NCI-H1417 (cell line): Measurements from ENCODE around the gene DDC.
"Not testable (repeated sequence)": the region's sequence is repeated elsewhere in the genome, so short reads cannot be mapped to it uniquely, and the experiment has no call there.

Source experiments
- DNase-seq, 3 experiments: peaks; one replicate each; lab custom pipeline; 2025; lab: John Stamatoyannopoulos, UW

The DDC gene

DNA sequence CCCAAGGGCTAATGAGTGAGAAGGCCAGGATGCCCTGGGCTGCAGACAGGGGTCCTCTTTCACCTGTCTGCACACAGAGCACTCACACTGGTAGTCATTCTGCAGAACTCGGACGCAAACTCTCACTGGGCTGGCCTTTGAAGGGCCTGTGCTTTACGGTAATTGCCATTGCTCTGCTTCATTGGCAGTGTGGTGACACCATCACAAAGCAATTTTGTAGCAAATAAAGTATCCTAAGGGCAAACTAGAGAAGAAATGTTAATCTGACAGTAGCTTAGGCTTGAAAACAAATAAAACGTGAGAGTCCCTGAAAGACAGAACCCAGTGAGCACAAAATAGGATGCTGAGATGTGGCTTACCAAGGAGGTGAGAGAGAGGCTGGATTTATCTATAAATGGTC is 84.4 kb downstream of the DDC start:
- no peak for DNase-seq

DNA sequence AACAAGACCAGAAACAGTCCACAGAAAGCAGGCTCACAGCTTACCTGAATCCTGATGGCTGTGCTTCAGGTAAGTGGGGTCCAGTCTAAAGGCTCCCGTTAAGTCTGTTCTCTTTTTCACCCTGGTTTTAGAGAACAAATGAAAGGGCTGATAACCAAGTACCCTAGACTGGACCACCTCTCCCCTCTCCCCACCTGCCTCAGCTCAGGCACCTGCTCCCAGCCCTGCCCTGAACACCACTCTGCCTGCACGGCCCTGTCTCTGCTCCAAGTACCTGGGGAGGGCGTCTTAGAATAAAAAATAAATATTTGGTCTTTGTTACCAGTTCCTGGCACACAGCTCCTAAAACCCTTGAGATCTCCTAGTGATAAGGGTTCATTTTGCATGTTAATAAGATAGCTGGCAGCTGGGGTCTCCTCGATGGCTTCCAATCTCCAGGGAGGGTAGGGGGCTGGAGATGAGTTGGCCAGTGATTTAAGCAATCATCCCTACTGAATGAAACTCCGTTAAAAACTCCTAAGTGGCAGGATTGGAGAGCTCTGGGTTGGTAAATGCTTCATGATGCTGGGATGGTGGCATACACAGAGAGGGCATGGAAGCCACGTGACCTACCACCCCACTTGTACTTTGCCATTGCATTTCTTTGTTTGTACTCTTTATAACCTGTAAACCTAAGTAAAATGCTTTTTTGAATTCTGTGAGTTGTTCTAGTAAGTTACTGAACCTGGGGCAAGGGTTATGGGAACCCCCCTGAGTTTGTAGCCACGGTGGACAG is 85.3 kb downstream of the DDC start:
- DNase-seq, result no peak

DNA sequence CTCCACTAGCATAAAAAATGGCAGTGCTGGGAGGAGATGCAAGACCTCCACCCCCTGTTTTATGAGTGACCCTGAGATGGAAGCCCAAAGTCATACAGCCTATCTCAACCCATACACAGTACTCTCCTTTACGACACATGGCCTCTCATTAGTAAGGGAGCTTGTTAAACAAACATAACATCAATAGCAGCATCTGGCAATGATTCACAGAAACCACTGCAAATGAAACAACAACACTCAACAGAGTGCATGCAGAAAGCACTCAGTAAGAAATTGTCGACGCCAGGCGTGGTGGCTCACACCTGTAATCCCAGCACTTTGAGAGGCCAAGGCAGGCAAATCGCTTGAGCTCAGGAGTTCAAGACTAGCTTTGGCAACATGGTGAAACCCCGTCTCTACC is 87.6 kb downstream of the DDC start:
- DNase-seq, result peak in 1 of 3 experiments; percentile 58

DNA sequence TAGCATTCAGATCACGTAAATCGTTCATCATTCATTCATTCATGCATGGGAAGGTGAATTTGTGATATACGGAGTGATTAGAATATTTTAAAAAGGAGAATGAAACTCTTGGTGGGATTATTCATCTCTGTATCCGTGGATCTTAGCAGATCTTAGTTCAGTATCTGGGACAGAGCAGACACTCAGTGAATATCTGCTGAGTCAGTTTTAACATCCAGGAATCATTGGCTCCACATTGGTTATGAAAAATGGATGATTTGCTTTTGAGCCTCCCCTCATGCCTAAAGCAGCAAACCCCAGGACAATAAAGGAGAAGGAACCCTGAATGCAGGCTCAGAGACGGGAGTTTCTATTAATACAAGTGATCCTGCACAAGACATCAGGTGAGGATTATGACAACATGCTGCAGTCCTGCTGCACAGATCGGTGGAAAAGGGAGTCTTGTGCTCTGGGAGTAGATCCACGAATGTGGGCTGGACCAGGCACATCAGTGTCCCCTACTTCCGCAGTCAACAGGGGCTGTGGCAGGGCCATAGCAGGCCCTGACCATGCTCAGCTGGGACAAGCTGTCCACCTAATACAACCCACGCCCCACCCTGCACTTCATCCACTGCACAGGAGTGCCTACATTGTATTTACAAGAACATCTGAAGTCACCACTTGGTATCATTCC is 88.1 kb downstream of the DDC start:
- DNase-seq, result no peak

DNA sequence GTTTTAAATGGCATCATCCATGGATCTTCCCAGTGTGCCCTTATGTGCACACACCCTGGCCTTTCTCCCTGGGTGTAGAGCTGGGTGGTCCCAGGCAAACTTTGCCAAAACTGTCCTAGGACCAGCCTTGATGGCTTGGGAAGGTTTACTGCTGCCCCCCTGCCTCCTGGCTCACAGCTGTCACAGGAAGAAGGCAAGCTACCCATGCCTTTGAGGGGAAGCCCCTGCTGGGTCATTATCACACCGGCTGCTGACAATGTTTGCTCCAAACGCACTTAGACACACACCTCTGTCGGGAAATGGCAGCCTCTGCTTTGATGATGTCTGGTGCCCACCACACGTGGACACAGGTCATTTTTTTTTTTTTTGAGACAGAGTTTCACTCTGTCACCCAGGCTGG is 89.9 kb downstream of the DDC start:
- DNase-seq, result peak in 2 of 3 experiments; percentile 36 to 76

DNA sequence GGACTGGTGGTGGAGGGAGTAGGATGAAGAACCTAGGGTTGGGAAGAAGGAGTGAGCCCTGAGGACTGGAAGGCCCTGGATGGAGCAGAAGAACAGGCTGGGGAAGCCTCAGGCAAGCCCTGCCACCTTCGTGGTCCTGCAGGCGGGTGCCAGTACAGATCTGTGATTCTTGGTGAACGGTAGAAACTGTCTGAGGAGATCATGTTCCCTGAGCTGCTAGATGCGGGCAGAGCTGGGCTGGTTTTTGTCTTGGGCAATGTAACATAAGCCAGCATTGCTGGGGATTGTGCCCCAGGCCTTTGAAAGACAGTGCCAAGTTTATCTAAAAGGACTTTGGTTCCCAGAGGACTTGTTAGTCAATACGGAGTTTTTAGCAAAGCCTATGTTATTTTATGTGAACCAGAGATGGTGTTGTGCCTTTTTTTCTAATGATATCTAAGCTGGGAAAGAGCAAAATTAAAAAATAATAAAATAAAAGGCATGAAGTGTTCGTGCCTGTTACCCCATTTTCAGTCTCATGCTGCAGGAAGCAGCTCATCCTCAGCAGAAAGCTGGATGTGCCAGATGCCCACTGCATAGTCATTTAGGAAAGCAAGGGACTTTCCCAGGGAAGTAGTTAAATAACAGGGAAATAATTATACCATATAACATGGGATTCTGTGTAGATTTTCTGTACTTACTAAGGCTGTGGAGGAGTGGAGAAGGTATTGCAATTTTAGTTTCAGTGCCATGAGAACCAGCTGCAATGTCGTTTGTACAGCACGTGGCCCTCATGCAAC is 90.6 kb downstream of the DDC start:
- DNase-seq, result no peak

DNA sequence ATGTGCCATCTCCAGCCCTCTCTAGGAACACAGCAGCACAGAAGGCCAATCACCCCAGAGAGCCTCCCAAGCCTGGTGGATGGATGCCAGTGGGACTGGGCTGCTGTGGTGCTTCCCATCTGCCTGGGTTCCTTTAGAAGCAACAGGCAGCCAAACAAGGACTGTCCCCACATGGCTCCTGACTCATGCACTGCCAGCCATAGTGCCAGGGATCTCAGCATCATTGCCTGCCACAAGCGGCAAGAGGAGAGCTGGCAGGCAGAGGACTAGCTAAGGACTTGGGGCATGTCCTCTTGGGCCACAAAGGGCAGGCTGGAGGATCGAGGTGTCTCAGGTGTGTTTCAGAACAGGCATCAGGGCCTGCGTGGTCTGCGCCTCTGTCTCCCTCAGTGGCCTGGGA is 91.7 kb downstream of the DDC start:
- DNase-seq, result no peak

DNA sequence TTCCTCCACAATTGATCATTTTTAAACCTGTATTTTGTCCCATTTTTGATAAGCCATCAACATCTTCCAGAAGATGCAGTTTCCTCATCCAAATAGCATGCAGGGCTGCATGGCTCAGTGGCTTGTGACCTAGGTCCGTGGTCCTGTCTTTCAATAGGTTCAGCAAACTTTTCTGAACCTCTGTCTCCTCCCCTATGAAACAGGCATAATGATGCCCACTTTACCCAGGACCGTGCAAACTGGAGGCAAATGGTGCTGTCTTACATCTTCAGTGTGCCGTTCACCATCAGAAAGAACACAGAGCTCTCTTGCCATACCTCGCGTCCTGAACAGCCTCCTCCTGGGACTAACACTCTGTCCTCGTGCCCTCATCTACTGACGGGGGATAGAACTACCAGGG is 92.8 kb downstream of the DDC start:
- DNase-seq, result no peak

DNA sequence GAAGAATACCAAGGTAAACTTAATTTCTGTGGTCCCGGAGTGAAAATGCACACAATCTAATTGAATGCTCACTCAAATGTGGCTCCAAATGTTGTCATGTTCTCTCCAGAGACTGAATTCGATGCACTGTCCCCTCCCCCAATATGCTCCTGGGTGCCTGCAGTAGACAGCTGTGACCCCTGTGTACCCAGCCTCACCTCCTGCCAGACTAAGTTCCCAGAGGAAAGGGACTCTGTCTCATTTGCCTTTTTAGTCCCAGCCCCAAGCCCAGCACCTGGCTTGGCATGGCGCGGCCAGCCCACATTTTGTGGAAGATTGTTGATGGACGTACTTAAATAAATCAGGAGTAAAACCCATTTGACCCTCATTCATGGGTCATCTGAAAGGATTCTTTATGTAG is 93.2 kb downstream of the DDC start:
- no peak for DNase-seq

DNA sequence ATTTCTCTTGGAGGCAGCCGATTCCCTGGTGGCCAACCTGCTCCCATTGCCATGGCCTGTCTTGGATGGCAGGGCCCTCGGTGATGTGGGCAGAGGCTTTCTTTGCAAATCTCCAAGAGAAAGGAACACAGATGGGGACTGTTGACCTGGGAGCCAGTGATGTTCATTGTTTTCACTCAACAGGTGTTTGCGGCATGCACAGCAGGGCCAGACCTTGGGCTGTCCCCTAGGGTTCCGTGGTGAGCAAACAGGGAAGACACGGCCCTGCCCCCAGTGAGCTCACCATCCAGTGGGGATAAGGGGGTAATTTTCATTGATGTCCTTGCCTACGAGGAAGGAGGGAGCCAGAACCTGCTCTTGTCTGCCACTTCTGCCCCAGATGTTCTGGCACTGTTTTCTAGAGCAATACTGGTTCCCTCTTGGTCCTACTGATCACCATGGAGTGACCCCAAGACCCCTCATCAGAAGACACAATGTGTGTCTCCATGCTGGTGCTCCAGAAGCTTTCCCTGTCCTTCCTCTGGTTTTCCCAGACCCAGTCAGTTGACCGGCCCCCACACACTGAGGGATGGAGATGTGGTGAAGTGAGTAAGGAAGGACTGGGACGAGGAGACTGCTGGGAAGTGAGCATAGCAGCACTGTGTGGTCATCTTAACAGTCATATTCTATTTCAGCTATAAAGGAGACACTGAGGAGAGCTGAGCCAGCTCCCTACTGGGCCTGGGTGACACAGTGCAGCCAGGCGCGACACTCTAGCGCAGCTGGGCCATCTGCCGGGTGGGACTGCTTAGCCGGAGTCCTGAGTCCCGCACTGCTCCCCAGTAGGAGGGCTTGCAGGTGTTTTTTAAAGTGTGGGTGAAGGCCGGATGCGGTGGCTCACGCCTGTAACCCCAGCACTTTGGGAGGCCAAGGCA is 94.7 kb downstream of the DDC start:
- no peak for DNase-seq

DNA sequence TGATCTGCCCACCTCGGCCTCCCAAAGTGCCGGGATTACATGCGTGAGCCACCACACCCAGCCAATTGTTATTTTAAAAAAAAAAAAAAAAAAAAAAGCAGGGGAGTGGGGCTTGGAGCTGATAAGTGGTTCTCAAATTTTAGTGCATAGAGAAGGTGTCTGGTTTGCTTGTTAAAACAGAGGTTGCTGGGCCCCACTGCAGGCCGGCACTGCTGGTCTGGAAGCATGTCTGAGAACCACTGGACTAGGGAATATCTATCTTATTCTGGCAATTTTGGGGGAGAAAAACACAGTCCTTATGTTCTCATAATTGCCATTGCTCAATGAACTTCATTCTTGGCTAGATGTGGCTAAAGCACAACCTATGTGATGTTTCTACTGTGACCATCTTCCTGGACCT is 96.0 kb downstream of the DDC start:
- no peak for DNase-seq

DNA sequence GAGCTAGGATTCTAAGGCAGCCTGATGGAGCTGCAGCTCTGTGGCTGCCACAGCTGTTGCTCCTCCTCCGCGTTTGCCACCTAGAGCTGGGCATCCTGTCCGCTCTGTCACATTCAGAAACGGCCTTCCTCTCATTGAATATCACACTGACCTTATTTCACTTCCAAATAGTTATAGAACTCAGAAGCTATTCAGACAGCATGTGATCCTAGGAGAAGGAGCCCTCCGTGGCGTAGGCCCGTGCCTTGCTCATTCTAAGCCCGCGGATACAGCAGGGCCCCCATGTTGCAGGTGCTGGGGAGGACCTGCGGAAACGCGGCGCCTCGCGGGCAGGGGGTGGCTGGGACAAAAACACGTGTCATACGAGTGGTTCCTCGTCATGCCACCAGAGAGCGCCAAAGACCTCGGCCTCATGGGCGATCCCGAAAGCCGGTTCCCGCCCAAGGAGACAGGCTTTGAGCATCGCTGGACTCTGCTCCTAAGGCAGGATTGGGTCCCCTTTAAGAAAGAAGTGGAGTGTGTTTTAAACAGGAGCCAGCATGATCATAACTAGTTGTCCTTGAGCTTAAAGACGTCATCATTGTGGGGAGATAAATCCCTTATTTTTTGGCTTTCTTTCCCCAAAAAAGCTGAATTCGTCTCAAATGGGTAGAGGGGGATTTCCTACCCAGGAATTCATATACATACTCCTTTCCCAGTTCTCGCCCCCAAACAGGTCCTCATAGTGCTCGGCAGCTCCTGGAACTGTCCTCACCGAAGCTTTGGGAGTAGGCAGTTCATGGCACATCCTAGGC is 97.2 kb downstream of the DDC start:
- peak; percentile 87 to 95 (median 91) for DNase-seq

DNA sequence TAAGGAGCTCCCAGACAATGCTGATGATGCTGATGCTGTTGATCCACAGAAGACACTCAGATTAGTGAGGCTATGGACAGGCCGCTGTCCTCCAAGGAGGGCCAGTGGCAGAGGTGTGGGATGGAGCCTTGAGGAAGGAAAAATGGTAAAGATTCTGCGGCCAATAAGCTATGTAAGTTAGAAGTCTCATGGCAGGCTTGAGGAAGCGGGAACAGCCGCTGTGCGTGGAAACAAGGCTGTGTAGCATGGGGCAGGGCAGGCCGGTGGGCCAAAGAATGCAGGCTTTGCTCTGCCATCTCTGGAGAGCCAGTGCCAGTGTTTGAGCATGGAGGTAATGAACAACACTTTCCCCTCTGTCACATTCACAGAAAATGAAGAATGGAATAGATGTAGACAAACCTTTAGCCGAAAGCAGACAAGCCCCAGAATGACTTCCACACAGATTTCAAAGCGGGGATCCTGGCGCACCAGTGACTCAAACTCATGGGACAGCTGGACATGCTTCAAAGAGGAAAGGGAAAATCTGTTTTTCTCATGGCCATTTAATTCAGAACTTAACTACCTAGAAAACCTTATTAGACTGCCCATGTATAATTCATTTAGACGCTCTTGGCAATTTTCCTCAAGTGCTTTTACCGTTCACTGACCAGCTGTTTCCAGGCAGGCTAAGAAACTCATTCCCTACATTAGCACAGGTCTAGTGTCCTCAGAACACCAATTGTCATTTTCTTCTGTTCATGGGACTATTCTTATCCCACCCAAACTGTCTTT is 98.2 kb downstream of the DDC start:
- DNase-seq, result no peak

DNA sequence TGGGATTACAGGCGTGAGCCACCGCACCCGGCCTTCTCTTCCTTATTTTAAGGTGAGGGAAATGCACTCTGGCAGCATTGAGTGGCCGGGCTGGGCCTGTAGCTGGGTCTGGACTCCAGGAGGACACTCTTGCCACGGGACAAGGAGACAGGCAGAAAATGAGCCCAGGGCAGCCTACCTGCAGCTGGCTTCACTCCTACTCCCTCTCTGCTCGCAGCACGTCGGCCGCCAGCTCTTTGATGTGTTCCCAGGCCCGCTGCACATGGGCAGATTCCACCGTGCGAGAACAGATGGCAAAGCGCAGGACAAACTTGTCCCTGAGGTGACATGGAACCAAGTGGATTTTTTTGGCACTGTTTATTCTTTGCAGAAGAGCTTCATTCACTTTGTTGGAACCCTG is 102.2 kb downstream of the DDC start:
- DNase-seq, result no peak

DNA sequence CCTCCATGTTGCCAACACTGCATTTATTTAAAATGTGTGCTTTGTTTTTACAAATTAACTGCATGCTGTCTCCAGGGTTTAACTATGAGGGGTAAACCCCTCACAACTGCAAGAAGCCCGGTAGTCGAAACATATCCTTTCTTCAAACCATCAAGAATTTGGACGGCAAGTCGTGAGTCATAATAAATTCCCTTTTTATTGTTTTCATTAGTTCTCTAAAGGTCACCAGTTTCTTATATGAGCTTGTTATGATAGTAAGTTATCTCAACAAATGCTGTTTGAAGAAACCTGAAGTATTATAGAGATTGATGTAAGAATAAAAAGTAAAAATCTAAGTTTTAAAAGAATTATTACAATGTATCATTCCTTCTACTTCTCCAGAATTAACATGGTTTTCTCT is 102.8 kb downstream of the DDC start:
- no peak for DNase-seq

DNA sequence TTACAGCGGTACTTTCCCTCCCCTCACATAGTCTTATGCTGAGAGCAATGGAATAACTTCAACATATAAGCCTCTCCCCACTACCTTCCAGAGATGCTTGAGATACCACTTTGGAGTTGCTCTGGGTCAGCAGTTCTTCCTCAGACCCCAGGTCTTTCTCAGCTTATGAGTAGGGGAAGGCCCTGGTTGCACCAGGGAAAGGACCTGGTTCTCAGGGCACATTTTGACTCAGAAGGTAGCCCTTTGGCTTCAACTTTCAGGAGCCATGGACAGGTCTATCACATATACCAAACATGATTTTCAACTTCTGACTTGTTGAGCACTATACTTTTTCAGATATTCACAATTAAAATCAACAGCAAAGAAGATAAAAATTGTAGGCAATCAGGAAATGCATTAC is 103.5 kb downstream of the DDC start:
- no peak for DNase-seq

DNA sequence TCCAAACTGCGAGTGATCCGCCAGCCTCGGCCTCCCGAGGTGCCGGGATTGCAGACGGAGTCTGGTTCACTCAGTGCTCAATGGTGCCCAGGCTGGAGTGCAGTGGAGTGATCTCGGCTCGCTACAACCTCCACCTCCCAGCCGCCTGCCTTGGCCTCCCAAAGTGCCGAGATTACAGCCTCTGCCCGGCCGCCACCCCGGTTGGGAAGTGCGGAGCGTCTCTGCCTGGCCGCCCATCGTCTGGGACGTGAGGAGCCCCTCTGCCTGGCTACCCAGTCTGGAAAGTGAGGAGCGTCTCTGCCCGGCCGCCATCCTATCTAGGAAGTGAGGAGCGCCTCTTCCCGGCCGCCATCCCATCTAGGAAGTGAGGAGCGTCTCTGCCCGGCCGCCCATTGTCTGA is 106.0 kb downstream of the DDC start:
- not testable (repeated sequence) for DNase-seq

DNA sequence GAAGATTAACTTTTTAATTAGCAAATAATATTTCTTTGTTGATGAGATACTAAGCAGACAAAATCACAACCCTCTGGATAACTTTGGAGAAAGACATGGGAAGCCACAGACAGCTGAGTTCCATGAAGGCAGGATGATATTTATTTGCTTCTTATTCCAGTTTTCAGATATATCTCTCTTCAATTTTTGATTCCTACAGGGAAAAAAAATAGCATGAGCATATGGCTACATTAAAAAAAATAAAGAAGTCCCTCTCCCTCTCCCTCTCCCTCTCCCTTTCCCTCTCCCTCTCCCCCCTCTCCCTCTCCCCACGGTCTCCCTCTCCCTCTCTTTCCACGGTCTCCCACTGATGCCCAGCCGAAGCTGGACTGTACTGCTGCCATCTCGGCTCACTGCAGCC is 106.6 kb downstream of the DDC start:
- not testable (repeated sequence) for DNase-seq

DNA sequence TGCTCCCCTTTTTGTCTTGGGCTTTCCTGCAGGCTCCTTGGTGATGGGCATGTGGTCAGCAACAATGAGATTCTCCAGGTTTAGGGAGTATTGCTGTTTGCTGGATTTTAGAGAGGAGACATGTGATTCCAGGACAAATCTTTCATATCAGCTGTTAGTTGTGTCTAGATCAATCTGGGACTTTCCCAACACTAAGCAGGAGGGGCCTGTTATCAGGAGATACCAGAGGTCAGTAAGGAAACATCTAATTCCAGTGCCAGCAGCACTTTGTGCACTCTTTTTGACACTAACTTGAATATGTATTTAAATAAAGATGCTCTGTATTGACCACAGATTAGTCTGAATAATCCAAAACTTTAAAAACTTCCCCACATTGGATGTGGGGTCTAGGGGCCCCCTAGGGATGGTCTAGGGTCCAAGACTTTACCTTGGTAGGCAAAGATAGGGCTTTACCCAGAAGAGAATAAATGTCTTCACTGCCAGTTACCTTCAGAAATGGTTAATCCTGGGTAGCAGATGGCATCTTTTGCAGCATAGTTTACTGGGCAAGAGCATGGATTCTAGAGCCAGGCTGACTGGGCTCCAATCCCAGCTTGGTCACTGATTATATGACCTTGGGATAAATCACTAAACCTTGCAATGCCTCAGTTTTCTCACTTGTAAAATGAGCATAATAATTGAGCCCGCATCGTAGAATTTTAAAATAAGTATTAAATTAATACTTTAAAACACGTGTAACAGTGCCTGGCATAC is 108.7 kb downstream of the DDC start:
- no peak for DNase-seq

DNA sequence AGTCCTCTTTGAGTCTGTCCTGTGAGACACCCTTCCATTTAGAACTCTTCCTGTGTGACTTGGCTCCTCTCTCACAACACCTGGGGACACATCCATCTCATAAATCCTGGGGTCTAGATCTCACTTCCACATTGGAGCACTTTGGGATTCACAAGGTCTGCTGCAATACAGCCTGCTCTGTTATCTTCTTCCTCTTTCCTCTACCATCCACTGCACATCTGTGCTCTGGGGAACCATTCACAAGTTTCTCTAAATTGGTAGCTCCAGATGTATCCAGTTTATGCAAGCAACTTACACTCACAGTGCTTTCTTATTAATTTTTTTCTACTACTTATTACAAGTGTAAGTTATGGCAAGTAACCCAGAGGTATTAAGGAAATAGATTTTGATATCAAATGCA is 109.5 kb downstream of the DDC start:
- DNase-seq, result no peak
